GM12878 (cell line): ENCODE results near the gene MRPL2. TPM values are rescaled to one million over a fixed set of nuclear protein-coding genes. Genes with fewer than 3 reads are reported as not detected.

ENCODE experiments used
- ATAC-seq: fragments of 200-7000 bp; cut with Tn5 transposase; 3 replicates; pipeline ENCODE4 v1.9.1; 2020; ENCODE audit warnings: mild to moderate bottlenecking, moderate library complexity
- BruUV-seq: library from RNA; stranded (reverse); fragments of 400-500 nt; replicated peaks from 2 replicates; lab custom pipeline; 2021; lab: Mats Ljungman, UMichigan
- CTCF ChIA-PET: fragments of 300-600 bp; sonication (Branson Sonifier 250); formaldehyde crosslinking; extraction: SDS; loops from one replicate; lab custom pipeline; 2021; ENCODE audit warnings: inconsistent platforms; lab: Yijun Ruan, JAX
- POLR2A ChIA-PET: fragments of 350-600 bp; formaldehyde crosslinking; extraction: SDS; loops from one replicate; lab custom pipeline; 2021; ENCODE audit warnings: inconsistent platforms; lab: Charles Lee
- RAD21 ChIA-PET: fragments of 300-600 bp; sonication (Branson Sonifier 250); formaldehyde crosslinking; loops from one replicate; lab custom pipeline; 2023; ENCODE audit warnings: antibody characterized with exemption; ENCODE audit not compliant: unreplicated experiment; lab: Charles Lee
- SMC1A ChIA-PET: fragments of 300-600 bp; sonication (Branson Sonifier 250); formaldehyde crosslinking; loops from one replicate; lab custom pipeline; 2023; ENCODE audit not compliant: unreplicated experiment, uncharacterized antibody; lab: Charles Lee
- DNase-seq: peaks from one replicate; pipeline ENCODE4 v3.0.0-alpha.2; 2011; ENCODE audit warnings: low read depth, low spot score
- FAIRE-seq: peaks from 3 replicates; lab custom pipeline; 2011; peaks lifted over from hg19 to GRCh38; lab: Jason Lieb, UNC
- H2AFZ ChIP-seq: 2 replicates; pipeline ENCODE4 v1.6.0; 2011; ENCODE audit warnings: low read depth, low read length, control low read depth; ENCODE audit not compliant: control insufficient read depth
- H3K27ac ChIP-seq: 2 replicates; pipeline ENCODE4 v1.5.1; 2011; ENCODE audit warnings: control low read depth; ENCODE audit not compliant: control insufficient read depth, insufficient read depth
- H3K27me3 ChIP-seq, 2 experiments: replicated peaks in 1 of 2; 2 replicates each; pipeline versions ENCODE4 v1.6.0 to v1.6.1; 2011; ENCODE audit warnings: low read length in 1 of 2; ENCODE audit not compliant: control insufficient read depth in 2 of 2, insufficient read depth in 2 of 2
- H3K36me3 ChIP-seq, 2 experiments: 2 replicates each; pipeline ENCODE4 v1.5.1; 2011; ENCODE audit warnings: low read length in 1 of 2; ENCODE audit not compliant: control insufficient read depth in 2 of 2, insufficient read depth in 2 of 2
- H3K4me1 ChIP-seq: 2 replicates; pipeline ENCODE4 v1.6.1; 2011; ENCODE audit warnings: mild to moderate bottlenecking, low read length, moderate library complexity, mixed read lengths; ENCODE audit not compliant: control insufficient read depth, insufficient read depth
- H3K4me2 ChIP-seq: 2 replicates; pipeline ENCODE4 v1.6.0; 2011; ENCODE audit warnings: control low read depth; ENCODE audit not compliant: control insufficient read depth, insufficient read depth
- H3K4me3 ChIP-seq: fragments of 200-600 bp; sonication (generic); 2 replicates; pipeline ENCODE4 v1.5.1; 2016
- H3K79me2 ChIP-seq: 2 replicates; pipeline ENCODE4 v1.6.0; 2011; ENCODE audit warnings: low read length; ENCODE audit not compliant: control insufficient read depth, insufficient read depth
- H3K9ac ChIP-seq: 2 replicates; pipeline ENCODE4 v1.8.0; 2011; ENCODE audit warnings: low read length, control low read depth, mixed read lengths; ENCODE audit not compliant: control insufficient read depth, insufficient read depth
- H3K9me3 ChIP-seq: replicated peaks from 3 replicates; pipeline ENCODE4 v1.5.1; 2011; ENCODE audit warnings: mild to moderate bottlenecking, low read length; ENCODE audit not compliant: control insufficient read depth, insufficient read depth
- H4K20me1 ChIP-seq: 2 replicates; pipeline ENCODE4 v1.6.0; 2011; ENCODE audit not compliant: control insufficient read depth, insufficient read depth
- BRCA1 ChIP-seq: IDR thresholded peaks from 2 replicates; pipeline ENCODE4 v1.6.1; 2011; ENCODE audit warnings: low read depth, low read length, improper control_type of control experiment
- CBFB ChIP-seq: IDR thresholded peaks from 2 replicates; pipeline ENCODE4 v1.6.1; 2016; ENCODE audit warnings: antibody characterized with exemption, low read depth
- CHD2 ChIP-seq: IDR thresholded peaks from 2 replicates; pipeline ENCODE4 v1.6.1; 2011; ENCODE audit warnings: low read depth, low read length, improper control_type of control experiment, borderline replicate concordance
- EZH2 ChIP-seq: IDR thresholded peaks from 2 replicates; pipeline ENCODE4 v1.6.1; 2012; ENCODE audit warnings: low read depth, mild to moderate bottlenecking, control low read depth, inconsistent platforms, low read length, borderline replicate concordance; ENCODE audit not compliant: control insufficient read depth
- HDAC6 ChIP-seq: fragments of 200-600 bp; sonication (generic); IDR thresholded peaks from one replicate; pipeline ENCODE4 v1.8.0; 2017; ENCODE audit warnings: antibody characterized with exemption; ENCODE audit not compliant: unreplicated experiment
- HDGF ChIP-seq: fragments of 450-650 bp; IDR thresholded peaks from 2 replicates; pipeline ENCODE4 v1.6.1; 2016; ENCODE audit warnings: antibody characterized with exemption
- HSF1 ChIP-seq: fragments of 150-350 bp; IDR thresholded peaks from 2 replicates; pipeline ENCODE4 v1.6.1; 2014; ENCODE audit warnings: mild to moderate bottlenecking, low read depth, low read length
- IKZF2 ChIP-seq, 2 experiments: fragments of 450-650 bp; IDR thresholded peaks; 2 replicates each; pipeline ENCODE4 v1.6.1; 2017; ENCODE audit warnings: mild to moderate bottlenecking in 2 of 2, moderate library complexity in 2 of 2
- LARP7 ChIP-seq: fragments of 450-650 bp; IDR thresholded peaks from 2 replicates; pipeline ENCODE4 v1.6.1; 2017; ENCODE audit warnings: mild to moderate bottlenecking
- MEF2A ChIP-seq: IDR thresholded peaks from 2 replicates; pipeline ENCODE4 v1.6.1; 2011; ENCODE audit warnings: low read depth, mild to moderate bottlenecking, low read length, moderate library complexity; ENCODE audit not compliant: insufficient read depth
- MXI1 ChIP-seq: fragments of 150-350 bp; IDR thresholded peaks from 2 replicates; pipeline ENCODE4 v1.6.1; 2011; ENCODE audit warnings: low read depth, mild to moderate bottlenecking, inconsistent platforms, low read length, improper control_type of control experiment
- SMC3 ChIP-seq: IDR thresholded peaks from 2 replicates; pipeline ENCODE4 v1.6.1; 2011; ENCODE audit warnings: low read length, improper control_type of control experiment, borderline replicate concordance
- SRF ChIP-seq, 2 experiments: IDR thresholded peaks; 2 replicates each; pipeline ENCODE4 v1.6.1; 2011; ENCODE audit warnings: low read depth in 2 of 2, low read length in 2 of 2, mild to moderate bottlenecking in 1 of 2, moderate library complexity in 1 of 2
- WGBS: methylation state at CpG from one replicate; pipeline ENCODE4 v1.1.6; 2016; ENCODE audit warnings: low lambda C conversion rate; ENCODE audit not compliant: insufficient replicate concordance, insufficient coverage; ENCODE audit errors: missing lambda C conversion rate; 5-methylcytosine and 5-hydroxymethylcytosine counted together
- in situ Hi-C: fragments of 300-500 bp; cut with MboI; formaldehyde crosslinking; loops from 9 replicates; pipeline ENCODE4 v1.14.3; 2018; ENCODE audit warnings: mixed read lengths
- intact Hi-C: fragments of 100-400 bp; cut with micrococcal nuclease; formaldehyde crosslinking; loops from one replicate; pipeline ENCODE4 v1.14.2; 2022; ENCODE audit not compliant: unreplicated experiment
- polyA plus RNA-seq, 11 experiments: library from polyadenylated mRNA; depleted of rRNA in 4 of 11; unstranded in 6 of 11; stranded (reverse) in 5 of 11; fragments of >200 nt; fragmentation: Nextera tagmentation in 4 of 11; fragmentation: Illumina TruSeq in 1 of 11; extraction: Ambion mirVana in 4 of 11; extraction: Trizol in 1 of 11; gene quantifications; 1 replicate in 1 of 11; 2 replicates in 10 of 11; pipeline versions ENCODE4 v1.2.1 to v1.2.3, GENCODE V29; 2011 to 2016; ENCODE audit warnings: inconsistent platforms in 2 of 11, missing spikeins in 2 of 11, low read depth in 1 of 11
- total RNA-seq, 4 experiments: library from RNA; depleted of rRNA in 3 of 4; stranded (reverse); fragments of >200 nt in 3 of 4; fragmentation: Illumina TruSeq in 1 of 4; extraction: Trizol in 1 of 4; gene quantifications; 2 replicates each; pipeline versions ENCODE4 v1.2.1 to v1.2.3, GENCODE V29; 2013 to 2021

The MRPL2 gene
- total and polyA plus RNA-seq, 10 of the 15 experiments (the other 5 are each of a cell fraction or from before 2014, with no cell fraction given) = 29.7 to 125 (median 50.2) TPM

- CTCF ChIA-PET = interaction anchor here (0.7 to 2.5 kb wide), 7 partner anchors 9 to 129 kb away, joined by 3 to 10 read pairs (median 4); partner anchors contain the start of gene PEX6
- no peaks in the 10 kb centered on the region for H3K27me3 ChIP-seq
- peak in 1 of 2 experiments; percentile 55; a peak in 1 of 4 replicates for TF ChIP-seq IKZF2 (IDR thresholded peaks at IDR 0.05)
- no peak for TF ChIP-seq CBFB
- in situ Hi-C loops (no loop called here), intact Hi-C loops (loop anchor here (1.0 kb wide), 1 partner anchor 157 kb away; the partner anchor contains the start of gene SRF)
- H2AFZ ChIP-seq = peak overlapping the region; percentile 28; the same call in 1 of the 2 replicates
- H3K9ac ChIP-seq = peak overlapping the region; percentile 63
- POLR2A ChIA-PET = interaction anchor here (0.6 to 3.3 kb wide), 17 partner anchors 8 to 450 kb away, joined by 3 to 22 read pairs (median 7); partner anchors contain the start of genes CNPY3, CUL7, KLC4 and MRPL2
- H3K4me2 ChIP-seq = peak overlapping the region; percentile 80
- DNase-seq (no peak), ATAC-seq (no peak), FAIRE-seq (no peak)
- no peaks in the 10 kb centered on the region for H4K20me1 ChIP-seq
- 5% methylated on average over 7 of the region's 7 CpGs for WGBS
- H3K27ac ChIP-seq = peak overlapping the region; percentile 20; the same call in 1 of the 2 replicates
- no peaks in the 10 kb centered on the region for H3K9me3 ChIP-seq
- peaks cover 7% of the 10 kb centered on the region for H3K4me1 ChIP-seq
- SMC1A ChIA-PET = interaction anchor here (0.6 to 2.8 kb wide), 12 partner anchors 10 to 563 kb away, joined by 3 to 13 read pairs (median 4); partner anchors contain the start of genes CNPY3, CUL7, KLC4 and MRPL2
- RAD21 ChIA-PET = interaction anchor here (0.5 to 1.9 kb wide), 15 partner anchors 10 to 451 kb away, joined by 3 to 9 read pairs (median 4); partner anchors contain the start of genes CNPY3, CUL7, KLC4 and MRPL2
- H3K79me2 ChIP-seq = peaks cover 23% of the 10 kb centered on the region
- peaks cover 10 to 15% of the 10 kb centered on the region in 2 experiments; a peak in 3 of 4 replicates for H3K36me3 ChIP-seq
- H3K4me3 ChIP-seq = peak overlapping the region; percentile 83
- BruUV-seq = TSS peak; percentile 78
Measured at GRCh38 chr6:43014434-43014909, 44.8 kb downstream of the MRPL2 start.

- no peaks in the 10 kb centered on the region for H4K20me1 ChIP-seq
- intact Hi-C loops = loop anchor here (1.0 kb wide), 1 partner anchor 157 kb away; the partner anchor contains the start of gene SRF
- peak within 1 kb of the TSS; percentile 75 for H2AFZ ChIP-seq
- BruUV-seq = no TSS peak
- ChIA-PET CTCF (interaction anchor here (0.7 to 2.5 kb wide), 8 partner anchors 9 to 133 kb away, joined by 3 to 10 read pairs (median 4); partner anchors contain the start of gene PEX6), SMC1A (interaction anchor here (0.6 to 2.8 kb wide), 12 partner anchors 9 to 563 kb away, joined by 3 to 13 read pairs (median 4); partner anchors contain the start of genes CNPY3, CUL7, KLC4 and MRPL2), POLR2A (interaction anchor here (0.6 to 3.3 kb wide), 17 partner anchors 8 to 450 kb away, joined by 3 to 22 read pairs (median 7); partner anchors contain the start of genes CNPY3, CUL7, KLC4 and MRPL2), RAD21 (interaction anchor here (0.5 to 1.9 kb wide), 16 partner anchors 8 to 450 kb away, joined by 3 to 9 read pairs (median 4); partner anchors contain the start of genes CNPY3, CUL7, KLC4 and MRPL2)
- WGBS = 1% methylated on average over 44 of the region's 51 CpGs
- no peaks in the 10 kb centered on the region for H3K9me3 ChIP-seq
- in situ Hi-C loops = no loop called here
- peak; percentile 96 for ATAC-seq
- peak within 1 kb of the TSS; percentile 98 for H3K4me2 ChIP-seq
- H3K4me3 ChIP-seq = peak within 1 kb of the TSS; percentile 85
- peaks cover 23% of the 10 kb centered on the region for H3K79me2 ChIP-seq
- peak within 1 kb of the TSS; percentile 73 for H3K9ac ChIP-seq
- H3K36me3 ChIP-seq = peaks cover 11 to 15% of the 10 kb centered on the region in 2 experiments; a peak in 3 of 4 replicates
- FAIRE-seq = peak; percentile 99
- peak within 1 kb of the TSS; percentile 60 for H3K27ac ChIP-seq
- H3K27me3 ChIP-seq = no peaks in the 10 kb centered on the region
- peak; percentile 100 for DNase-seq
- H3K4me1 ChIP-seq = peaks cover 7% of the 10 kb centered on the region
- TF ChIP-seq HDGF (peak; percentile 93), MEF2A (no peak), CHD2 (peak; percentile 68; the same call in 1 of the 2 replicates), SMC3 (no peak), HDAC6 (no peak), BRCA1 (no peak), HSF1 (0 out of 2 replicates have a peak, but pooled peaks have one; percentile 31), MXI1 (peak; percentile 88), LARP7 (no peak), SRF (IDR thresholded peaks at IDR 0.05; ENCODE audit: low read depth in 2 of 2, low read length in 2 of 2) (peak; percentile 66 to 76), EZH2 (no peak), CBFB (0 out of 2 replicates have a peak, but pooled peaks have one; percentile 9)
Measured at GRCh38 chr6:43013843-43014433, 45.3 kb downstream of the MRPL2 start, which contains the start of the genes KLHDC3 and MEA1. Gene KLHDC3 (plus strand): TSS chr6:43014249. CDS start chr6:43017193, 2,944 bp downstream. Gene MEA1 (minus strand): TSS chr6:43013946. CDS start chr6:43013813, 133 bp downstream.
